Measurements from ENCODE around the gene SLC4A1AP. TPM values are rescaled to one million over a fixed set of nuclear protein-coding genes. Genes with fewer than 3 reads are reported as not detected.

SLC4A1AP gene
- total RNA-seq, 1 donor from 2014 or later, result 20.9 TPM

DNA sequence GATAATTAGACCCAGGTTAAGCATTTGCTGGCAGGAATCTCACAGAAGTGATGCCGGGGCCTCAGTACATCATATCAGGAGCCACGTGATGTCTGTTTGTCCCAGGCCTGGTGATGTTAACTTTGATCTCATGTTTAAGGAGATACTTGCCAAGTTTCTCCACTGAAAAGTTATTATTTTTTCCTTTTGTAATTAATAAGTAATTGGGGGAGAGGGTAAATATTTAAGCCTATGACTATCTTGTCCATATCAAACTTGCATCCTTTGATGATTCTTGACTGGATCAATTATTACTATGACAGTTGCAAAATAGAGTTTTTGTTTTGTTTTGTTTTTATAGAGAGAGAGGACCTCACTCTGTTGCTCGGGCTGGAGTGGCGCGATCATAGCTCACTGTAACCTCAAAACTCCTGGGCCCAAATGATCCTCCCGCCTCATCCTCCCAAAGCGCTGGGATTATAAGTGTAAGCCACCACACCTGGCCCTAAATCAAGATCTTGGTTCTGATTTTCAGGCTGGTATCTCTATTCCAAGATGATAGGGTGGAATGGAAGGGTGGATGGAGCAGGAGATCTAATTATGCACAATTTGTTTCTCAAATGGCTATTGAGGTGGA, 46.4 kb downstream of the SLC4A1AP start:
- H3K27ac Mint-ChIP-seq (ENCODE audit: unreplicated experiment), result no peak overlapping the region
- TF ChIP-seq, protein P1, sequence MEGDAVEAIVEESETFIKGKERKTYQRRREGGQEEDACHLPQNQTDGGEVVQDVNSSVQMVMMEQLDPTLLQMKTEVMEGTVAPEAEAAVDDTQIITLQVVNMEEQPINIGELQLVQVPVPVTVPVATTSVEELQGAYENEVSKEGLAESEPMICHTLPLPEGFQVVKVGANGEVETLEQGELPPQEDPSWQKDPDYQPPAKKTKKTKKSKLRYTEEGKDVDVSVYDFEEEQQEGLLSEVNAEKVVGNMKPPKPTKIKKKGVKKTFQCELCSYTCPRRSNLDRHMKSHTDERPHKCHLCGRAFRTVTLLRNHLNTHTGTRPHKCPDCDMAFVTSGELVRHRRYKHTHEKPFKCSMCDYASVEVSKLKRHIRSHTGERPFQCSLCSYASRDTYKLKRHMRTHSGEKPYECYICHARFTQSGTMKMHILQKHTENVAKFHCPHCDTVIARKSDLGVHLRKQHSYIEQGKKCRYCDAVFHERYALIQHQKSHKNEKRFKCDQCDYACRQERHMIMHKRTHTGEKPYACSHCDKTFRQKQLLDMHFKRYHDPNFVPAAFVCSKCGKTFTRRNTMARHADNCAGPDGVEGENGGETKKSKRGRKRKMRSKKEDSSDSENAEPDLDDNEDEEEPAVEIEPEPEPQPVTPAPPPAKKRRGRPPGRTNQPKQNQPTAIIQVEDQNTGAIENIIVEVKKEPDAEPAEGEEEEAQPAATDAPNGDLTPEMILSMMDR (IDR thresholded peaks at IDR 0.05; ENCODE audit: insufficient read depth, low read depth, low read length), result no peak
- no peak for TF ChIP-seq EZH2 (IDR thresholded peaks at IDR 0.05; ENCODE audit: insufficient read depth, low read length)
- H3K4me1 Mint-ChIP-seq (ENCODE audit: low read depth, unreplicated experiment), result peaks cover 15% of the 10 kb centered on the region

DNA sequence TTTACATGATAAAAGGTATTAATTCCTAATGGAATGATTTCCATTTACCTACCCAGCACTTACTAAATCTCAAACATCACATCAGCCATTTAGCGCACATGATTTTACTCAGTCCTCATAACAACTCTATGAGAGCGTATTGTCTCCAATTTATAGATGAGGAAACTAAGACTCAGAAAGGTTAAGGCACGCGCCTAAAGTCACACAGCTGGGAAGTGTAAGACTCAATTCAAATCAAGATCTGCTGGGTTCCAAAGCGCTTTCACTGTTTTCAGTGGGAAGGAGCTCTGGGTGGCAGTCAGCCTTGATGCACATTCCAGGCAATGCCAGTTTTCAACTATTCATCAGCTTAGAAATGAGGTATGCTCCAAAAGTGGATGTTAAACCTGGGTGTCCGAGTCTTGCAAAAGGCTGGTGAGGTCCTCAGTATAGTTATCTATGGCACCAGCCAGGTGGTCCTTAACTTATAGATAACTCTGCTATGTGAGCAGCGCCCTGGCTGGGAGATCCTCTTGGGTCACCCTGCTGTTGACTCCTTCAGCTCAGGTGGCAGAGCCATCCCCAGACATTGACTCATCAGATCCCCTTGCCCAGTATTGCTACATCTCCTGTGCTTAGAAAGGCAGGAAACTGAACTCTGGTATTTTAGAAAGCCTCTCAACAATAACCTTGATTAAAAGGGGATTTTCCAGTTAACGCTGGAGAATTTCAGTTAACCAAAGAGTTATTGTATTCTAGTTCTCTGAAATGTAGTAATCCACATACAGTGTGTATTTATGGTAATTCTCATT, 47.1 kb downstream of the SLC4A1AP start:
- Histone ChIP-seq H3K27ac (ENCODE audit: low read depth, low read length) (no peak overlapping the region), H3K9me3 (ENCODE audit: insufficient read depth, low read depth, low read length) (no peaks in the 10 kb centered on the region), H4K20me1 (ENCODE audit: insufficient read depth, low read length) (no peaks in the 10 kb centered on the region), H3K4me1 (ENCODE audit: insufficient read depth, low read length) (peaks cover 19% of the 10 kb centered on the region), H2AFZ (ENCODE audit: low read depth, low read length) (no peak overlapping the region), H3K27me3 (ENCODE audit: insufficient read depth, low read length) (no peaks in the 10 kb centered on the region), H3K4me2 (ENCODE audit: low read length) (no peak overlapping the region), H3K4me3 (ENCODE audit: insufficient read depth, low read depth, low read length) (no peak overlapping the region), H3K79me2 (ENCODE audit: insufficient read depth, low read length) (no peaks in the 10 kb centered on the region), H3K9ac (ENCODE audit: low read length) (no peak overlapping the region), H3K36me3 (ENCODE audit: insufficient read depth, low read length) (no peaks in the 10 kb centered on the region)
- DNase-seq (ENCODE audit: low read depth), result peak; percentile 56
- Mint-ChIP-seq H3K4me1 (ENCODE audit: low read depth, unreplicated experiment) (peaks cover 14% of the 10 kb centered on the region), H3K27ac (ENCODE audit: unreplicated experiment) (no peak overlapping the region), H3K36me3 (ENCODE audit: low read depth, unreplicated experiment) (no peaks in the 10 kb centered on the region), H3K9me3 (ENCODE audit: unreplicated experiment) (no peaks in the 10 kb centered on the region), H3K27me3 (ENCODE audit: low read depth, unreplicated experiment) (no peaks in the 10 kb centered on the region), H3K4me3 (ENCODE audit: unreplicated experiment) (no peak overlapping the region)
- TF ChIP-seq EZH2 (IDR thresholded peaks at IDR 0.05; ENCODE audit: insufficient read depth, low read length), result no peak
- TF ChIP-seq, protein P1 (IDR thresholded peaks at IDR 0.05; ENCODE audit: insufficient read depth, low read depth, low read length), result no peak
- FAIRE-seq, result no peak

More for the DNA sequence above, 46.4 kb downstream of the SLC4A1AP start:
- no peak overlapping the region for H2AFZ ChIP-seq (ENCODE audit: low read depth, low read length)
- H3K4me2 ChIP-seq (ENCODE audit: low read length), result no peak overlapping the region
- H3K36me3 ChIP-seq (ENCODE audit: insufficient read depth, low read length), result no peaks in the 10 kb centered on the region
- H3K27me3 Mint-ChIP-seq (ENCODE audit: low read depth, unreplicated experiment), result no peaks in the 10 kb centered on the region
- FAIRE-seq, result no peak
- H3K4me3 ChIP-seq (ENCODE audit: insufficient read depth, low read depth, low read length), result no peak overlapping the region
- H3K27me3 ChIP-seq (ENCODE audit: insufficient read depth, low read length), result no peaks in the 10 kb centered on the region
- H3K9ac ChIP-seq (ENCODE audit: low read length), result no peak overlapping the region
- H3K4me1 ChIP-seq (ENCODE audit: insufficient read depth, low read length), result peaks cover 20% of the 10 kb centered on the region
- no peaks in the 10 kb centered on the region for H3K36me3 Mint-ChIP-seq (ENCODE audit: low read depth, unreplicated experiment)
- H3K79me2 ChIP-seq (ENCODE audit: insufficient read depth, low read length), result no peaks in the 10 kb centered on the region
- no peaks in the 10 kb centered on the region for H3K9me3 ChIP-seq (ENCODE audit: insufficient read depth, low read depth, low read length)
- no peak overlapping the region for H3K4me3 Mint-ChIP-seq (ENCODE audit: unreplicated experiment)
- H3K27ac ChIP-seq (ENCODE audit: low read depth, low read length), result no peak overlapping the region
- H3K9me3 Mint-ChIP-seq (ENCODE audit: unreplicated experiment), result no peaks in the 10 kb centered on the region
- H4K20me1 ChIP-seq (ENCODE audit: insufficient read depth, low read length), result no peaks in the 10 kb centered on the region
- DNase-seq (ENCODE audit: low read depth), result no peak

DNA sequence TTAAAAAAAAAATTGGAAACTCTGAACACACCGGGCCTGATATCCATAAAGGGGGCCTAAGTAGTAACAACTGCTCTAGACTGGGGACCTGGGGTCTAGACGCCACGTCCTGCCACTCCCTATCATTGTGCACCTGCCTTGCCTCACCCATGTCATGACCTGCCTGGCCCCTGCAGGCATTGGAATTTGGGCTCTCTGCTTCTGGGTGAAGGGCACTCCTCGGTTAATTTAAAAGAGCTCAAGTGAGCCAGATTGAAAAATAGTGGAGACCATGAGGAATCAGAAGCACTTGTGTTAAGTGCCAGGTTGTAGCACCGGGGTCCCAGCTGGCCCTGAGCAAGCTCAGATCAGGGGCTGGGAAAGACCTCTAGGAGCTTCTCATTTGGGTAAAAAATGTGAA, 48.1 kb downstream of the SLC4A1AP start:
- H2AFZ ChIP-seq (ENCODE audit: low read depth, low read length), result no peak overlapping the region
- H3K36me3 ChIP-seq (ENCODE audit: insufficient read depth, low read length), result no peaks in the 10 kb centered on the region
- no peak overlapping the region for H3K27ac ChIP-seq (ENCODE audit: low read depth, low read length)
- Mint-ChIP-seq H3K36me3 (ENCODE audit: low read depth, unreplicated experiment) (no peaks in the 10 kb centered on the region), H3K4me3 (ENCODE audit: unreplicated experiment) (no peak overlapping the region), H3K27me3 (ENCODE audit: low read depth, unreplicated experiment) (no peaks in the 10 kb centered on the region), H3K27ac (ENCODE audit: unreplicated experiment) (no peak overlapping the region), H3K4me1 (ENCODE audit: low read depth, unreplicated experiment) (peaks cover 9% of the 10 kb centered on the region), H3K9me3 (ENCODE audit: unreplicated experiment) (no peaks in the 10 kb centered on the region)
- no peaks in the 10 kb centered on the region for H3K9me3 ChIP-seq (ENCODE audit: insufficient read depth, low read depth, low read length)
- no peaks in the 10 kb centered on the region for H3K79me2 ChIP-seq (ENCODE audit: insufficient read depth, low read length)
- H4K20me1 ChIP-seq (ENCODE audit: insufficient read depth, low read length), result no peaks in the 10 kb centered on the region
- H3K4me2 ChIP-seq (ENCODE audit: low read length), result no peak overlapping the region
- peaks cover 16% of the 10 kb centered on the region for H3K4me1 ChIP-seq (ENCODE audit: insufficient read depth, low read length)
- DNase-seq (ENCODE audit: low read depth) (no peak), FAIRE-seq (no peak)
- TF ChIP-seq, protein P1 (IDR thresholded peaks at IDR 0.05; ENCODE audit: insufficient read depth, low read depth, low read length), result no peak
- no peak for TF ChIP-seq EZH2 (IDR thresholded peaks at IDR 0.05; ENCODE audit: insufficient read depth, low read length)
- no peak overlapping the region for H3K4me3 ChIP-seq (ENCODE audit: insufficient read depth, low read depth, low read length)
- no peaks in the 10 kb centered on the region for H3K27me3 ChIP-seq (ENCODE audit: insufficient read depth, low read length)
- H3K9ac ChIP-seq (ENCODE audit: low read length), result no peak overlapping the region

Data from astrocyte (in vitro differentiated cells and primary cell).